OCI-M2 (cell line): ENCODE measurements around the gene CSF1.

Experiments
- DNase-seq: peaks from one replicate; lab custom pipeline; 2025; ENCODE audit not compliant: unreplicated experiment; lab: John Stamatoyannopoulos, UW

The CSF1 gene

DNA sequence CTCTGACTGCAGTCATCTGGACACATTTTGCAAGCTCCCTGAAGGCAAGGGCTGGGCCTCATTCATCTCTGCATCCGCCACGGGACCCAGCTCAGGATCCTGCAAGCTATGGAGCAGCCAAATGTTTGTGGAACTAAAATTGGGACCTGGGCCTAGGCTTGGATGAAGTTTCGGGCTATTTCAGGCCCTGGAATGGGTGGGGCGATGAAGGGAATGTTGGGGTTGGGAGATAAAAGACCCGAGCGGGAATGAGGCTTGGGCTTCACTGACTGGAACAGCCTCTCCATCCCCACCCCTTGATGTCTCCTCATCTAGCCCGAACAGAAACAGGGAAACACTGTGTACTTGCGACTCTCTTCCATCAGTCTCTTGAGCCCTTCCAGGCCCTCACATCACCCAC lies 66.6 kb downstream of the CSF1 start:
- no peak for DNase-seq

DNA sequence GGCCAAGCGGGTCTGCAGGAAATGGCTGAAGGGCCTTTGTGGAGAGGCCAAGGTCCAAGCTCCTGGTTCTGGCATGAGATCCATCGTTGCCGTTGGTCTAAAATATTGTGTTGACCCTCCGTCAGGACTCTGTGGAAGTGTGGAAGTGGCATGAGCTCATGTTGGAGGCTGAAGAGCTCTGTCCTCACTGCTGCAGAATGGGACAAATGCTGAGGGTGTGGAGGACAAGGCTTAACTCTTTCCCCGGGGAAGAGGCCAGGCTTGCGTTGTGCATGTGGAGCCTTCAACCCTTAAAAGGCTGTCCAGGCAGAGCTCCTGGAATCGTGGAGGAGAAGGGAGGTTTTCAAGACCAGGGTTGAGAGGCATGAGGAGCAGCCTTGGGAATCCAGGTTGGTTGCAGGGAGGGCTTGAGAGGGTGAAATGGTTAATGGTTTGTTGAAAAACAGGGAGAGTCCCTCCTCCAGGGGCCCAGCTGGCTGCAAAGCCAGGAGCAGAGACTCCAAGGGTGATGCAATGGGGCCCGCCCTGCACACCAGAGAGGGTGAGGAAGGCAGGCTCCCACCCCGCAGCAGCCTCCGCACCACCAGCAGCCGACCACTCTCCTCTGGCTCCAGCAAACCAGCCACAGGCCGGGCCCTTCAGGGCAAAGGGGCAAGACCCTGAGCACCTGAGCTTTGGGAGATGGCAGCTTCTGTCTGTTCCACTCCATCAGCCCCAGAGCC lies 67.2 kb downstream of the CSF1 start:
- DNase-seq: no peak

DNA sequence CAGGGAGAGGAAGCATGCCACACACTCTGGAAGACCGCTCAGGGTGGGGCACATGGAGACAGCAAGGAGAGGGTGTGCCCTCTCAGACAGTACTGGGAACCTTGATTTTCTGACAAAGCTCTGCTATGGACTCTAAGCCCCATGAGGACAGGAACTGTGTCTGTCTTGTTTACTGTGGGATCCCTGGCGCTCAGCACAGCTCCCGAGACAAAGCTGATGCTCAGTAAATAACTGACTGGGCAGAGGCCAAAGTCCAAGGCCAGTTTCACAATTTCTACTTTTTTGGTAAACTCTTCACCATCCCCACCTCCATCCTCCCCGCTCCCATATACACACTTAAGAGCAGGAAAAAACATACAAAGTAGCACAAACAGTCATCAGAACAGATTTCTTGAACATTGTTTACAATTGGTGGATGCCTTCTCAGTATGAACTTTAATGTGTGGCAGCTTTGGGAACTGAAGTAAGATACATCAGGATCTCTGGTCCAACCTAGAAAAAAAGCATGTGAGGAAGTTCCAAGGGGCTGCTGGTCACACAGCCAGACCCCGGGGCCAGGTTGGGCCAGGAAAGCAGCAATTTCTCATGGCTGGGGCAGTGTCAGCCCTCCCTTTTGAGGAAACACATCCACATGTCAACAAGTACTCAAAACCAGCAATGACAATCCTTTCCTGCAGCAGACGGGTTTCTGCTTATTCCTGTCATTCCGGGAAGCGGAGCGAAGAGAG lies 68.3 kb downstream of the CSF1 start:
- no peak for DNase-seq

DNA sequence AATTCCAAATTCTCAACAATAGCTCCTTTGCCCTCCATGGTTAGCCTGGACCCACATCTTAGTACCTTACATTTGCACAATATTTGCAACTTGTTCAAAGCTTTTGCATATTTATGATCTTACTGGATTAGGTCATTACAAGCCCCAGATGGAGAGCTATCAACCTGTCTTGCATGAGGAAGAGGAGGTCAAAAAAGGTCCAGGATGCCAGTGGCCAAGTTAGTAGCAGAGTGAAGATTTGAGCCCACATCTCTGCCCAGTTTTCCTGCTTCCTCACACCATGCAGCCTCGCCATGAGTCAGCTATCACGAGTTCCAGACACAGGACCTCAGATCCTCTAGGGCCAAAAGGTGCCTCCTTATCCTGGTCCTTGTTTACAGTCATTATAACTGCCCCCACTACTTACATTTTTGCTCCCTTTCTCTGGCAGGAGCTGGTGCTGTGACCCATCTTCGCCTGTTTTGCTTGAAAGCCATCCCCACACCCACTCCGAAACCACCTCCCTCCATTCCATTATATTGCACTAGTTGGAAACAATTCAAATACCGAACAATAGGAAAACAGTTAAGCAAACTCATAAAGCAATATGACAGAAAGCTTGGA lies 68.9 kb downstream of the CSF1 start:
- DNase-seq: no peak
